Ascending aorta (tissue), 2 donors: ENCODE results near the gene ALPL. TPM values are rescaled to one million over a fixed set of nuclear protein-coding genes. Genes with fewer than 3 reads are reported as not detected.

Source experiments
- DNase-seq, 2 donors: peaks; one replicate each; pipeline ENCODE4 v3.0.0-alpha.2; 2019; ENCODE audit warnings: low spot score in 2 of 2
- H3K27ac ChIP-seq, 2 donors: fragments of 200-600 bp; sonication (generic); one replicate each; pipeline ENCODE4 v1.5.1; 2016 to 2017; ENCODE audit warnings: mild to moderate bottlenecking in 1 of 2
- H3K27me3 ChIP-seq: fragments of 200-600 bp; sonication (generic); one replicate; pipeline ENCODE4 v1.5.1; 2017
- H3K36me3 ChIP-seq, 2 donors: fragments of 200-600 bp; sonication (generic); one replicate each; pipeline ENCODE4 v1.5.1; 2016
- H3K4me1 ChIP-seq, 2 donors: fragments of 200-600 bp; sonication (generic); one replicate each; pipeline ENCODE4 v1.5.1; 2016 to 2017; ENCODE audit warnings: mild to moderate bottlenecking in 1 of 2
- H3K4me3 ChIP-seq, 2 donors: fragments of 200-600 bp; sonication (generic); one replicate each; pipeline ENCODE4 v1.5.1; 2016 to 2017; ENCODE audit warnings: mild to moderate bottlenecking in 1 of 2
- H3K9me3 ChIP-seq, 2 donors: fragments of 200-600 bp; sonication (generic); one replicate each; pipeline ENCODE4 v1.5.1; 2016
- intact Hi-C: fragments of 100-400 bp; cut with DNase I; formaldehyde crosslinking; loops from one replicate; pipeline ENCODE4 v1.15.1; 2023
- total RNA-seq: library from RNA; depleted of rRNA; stranded (reverse); fragments of >200 nt; gene quantifications from one replicate; pipeline ENCODE4 v1.1.0, GENCODE V29; 2016
- TF ChIP-seq, protein P1 (sequence below), 3 experiments: fragments of 200-600 bp in 2 of 3; fragments of 450-650 bp in 1 of 3; sonication (generic) in 2 of 3; IDR thresholded peaks; one replicate each; pipeline ENCODE4 v1.5.1; 2016 to 2019; ENCODE audit warnings: antibody characterized with exemption in 3 of 3, mild to moderate bottlenecking in 1 of 3, moderate library complexity in 1 of 3

ALPL gene
- total RNA-seq, 1 donor from 2014 or later: 35.3 TPM

DNA sequence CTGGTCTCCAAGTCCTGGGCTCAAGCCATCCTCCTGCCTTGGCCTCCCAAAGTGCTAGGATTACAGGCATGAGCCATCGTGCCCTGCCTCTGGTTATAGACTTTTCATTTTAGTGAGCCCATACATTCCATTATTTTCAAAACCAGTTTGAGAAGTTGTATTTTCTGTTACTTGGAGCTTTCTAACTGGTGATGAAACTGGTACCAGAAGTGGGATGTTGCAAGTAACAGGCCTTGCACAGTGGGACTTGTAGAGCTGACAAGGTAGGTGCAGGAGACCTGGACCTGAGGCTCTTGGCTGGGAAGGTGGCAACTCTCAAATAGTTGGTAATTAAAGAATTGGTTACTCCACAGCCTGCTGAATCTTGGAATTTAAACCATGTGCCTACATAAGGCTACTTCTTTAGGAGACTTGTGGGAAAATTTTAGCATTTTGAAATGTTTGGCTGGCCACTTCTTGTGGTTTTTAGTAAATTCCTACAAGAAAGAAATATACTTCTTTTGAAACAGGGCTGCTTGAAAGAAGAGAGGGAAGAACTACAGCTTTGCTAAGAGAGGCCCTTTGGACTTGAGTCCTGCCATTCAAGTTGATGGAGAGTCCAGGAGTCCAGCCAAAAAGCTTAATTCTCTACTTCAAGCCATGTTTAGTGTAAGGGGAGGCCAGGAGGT is 9.8 kb upstream of the ALPL start:
- peak in 1 of 2 donors; percentile 8 for DNase-seq
- Histone ChIP-seq H3K27me3 (no peaks in the 10 kb centered on the region), H3K36me3 (no peaks in the 10 kb centered on the region), H3K27ac (no peak overlapping the region), H3K4me1 (no peaks in the 10 kb centered on the region), H3K4me3 (no peak overlapping the region), H3K9me3 (no peaks in the 10 kb centered on the region)
- TF ChIP-seq, protein P1, sequence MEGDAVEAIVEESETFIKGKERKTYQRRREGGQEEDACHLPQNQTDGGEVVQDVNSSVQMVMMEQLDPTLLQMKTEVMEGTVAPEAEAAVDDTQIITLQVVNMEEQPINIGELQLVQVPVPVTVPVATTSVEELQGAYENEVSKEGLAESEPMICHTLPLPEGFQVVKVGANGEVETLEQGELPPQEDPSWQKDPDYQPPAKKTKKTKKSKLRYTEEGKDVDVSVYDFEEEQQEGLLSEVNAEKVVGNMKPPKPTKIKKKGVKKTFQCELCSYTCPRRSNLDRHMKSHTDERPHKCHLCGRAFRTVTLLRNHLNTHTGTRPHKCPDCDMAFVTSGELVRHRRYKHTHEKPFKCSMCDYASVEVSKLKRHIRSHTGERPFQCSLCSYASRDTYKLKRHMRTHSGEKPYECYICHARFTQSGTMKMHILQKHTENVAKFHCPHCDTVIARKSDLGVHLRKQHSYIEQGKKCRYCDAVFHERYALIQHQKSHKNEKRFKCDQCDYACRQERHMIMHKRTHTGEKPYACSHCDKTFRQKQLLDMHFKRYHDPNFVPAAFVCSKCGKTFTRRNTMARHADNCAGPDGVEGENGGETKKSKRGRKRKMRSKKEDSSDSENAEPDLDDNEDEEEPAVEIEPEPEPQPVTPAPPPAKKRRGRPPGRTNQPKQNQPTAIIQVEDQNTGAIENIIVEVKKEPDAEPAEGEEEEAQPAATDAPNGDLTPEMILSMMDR (IDR thresholded peaks at IDR 0.05): no peak
- intact Hi-C loops: no loop called here

DNA sequence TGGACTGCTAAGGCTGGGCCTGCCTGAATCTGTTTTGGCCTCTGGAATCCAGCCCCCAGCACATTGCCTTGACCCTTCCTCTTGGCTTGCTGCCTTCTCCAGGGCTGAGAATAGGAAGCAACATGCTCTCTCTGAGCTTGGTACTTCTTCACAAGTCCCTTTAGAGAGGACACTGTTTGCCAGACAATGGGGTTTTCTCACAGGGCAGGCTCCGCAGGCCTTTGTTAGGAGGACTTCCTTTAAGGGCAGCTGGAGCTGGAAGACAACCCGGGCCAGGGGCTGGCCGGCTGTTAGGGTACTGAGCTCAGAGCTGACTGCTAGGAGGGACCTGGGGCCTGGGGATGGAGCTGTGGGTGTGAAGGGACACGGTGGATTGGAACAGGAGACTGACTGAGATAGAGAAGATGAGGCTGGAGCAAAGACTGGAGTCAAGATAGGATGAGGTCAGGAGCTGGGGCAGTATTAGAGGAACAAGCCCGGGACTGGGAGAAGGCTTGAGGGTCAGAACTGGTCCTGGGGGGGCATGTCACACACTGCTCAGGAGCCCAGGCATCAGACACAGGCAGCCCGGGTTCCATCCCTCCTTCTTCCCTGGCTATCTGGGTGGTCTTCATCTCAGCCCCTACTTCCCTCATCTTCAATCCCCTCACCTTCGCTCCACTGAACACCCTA is 5.4 kb upstream of the ALPL start:
- H3K4me1 ChIP-seq: peaks cover 3 to 4% of the 10 kb centered on the region in 2 donors
- no peak overlapping the region for H3K27ac ChIP-seq
- peak in 1 of 2 donors; percentile 37 for DNase-seq
- intact Hi-C loops: no loop called here
- TF ChIP-seq, protein P1 (IDR thresholded peaks at IDR 0.05): no peak
- H3K4me3 ChIP-seq: no peak overlapping the region
- H3K36me3 ChIP-seq: no peaks in the 10 kb centered on the region
- H3K9me3 ChIP-seq: no peaks in the 10 kb centered on the region
- peaks cover 4% of the 10 kb centered on the region for H3K27me3 ChIP-seq

DNA sequence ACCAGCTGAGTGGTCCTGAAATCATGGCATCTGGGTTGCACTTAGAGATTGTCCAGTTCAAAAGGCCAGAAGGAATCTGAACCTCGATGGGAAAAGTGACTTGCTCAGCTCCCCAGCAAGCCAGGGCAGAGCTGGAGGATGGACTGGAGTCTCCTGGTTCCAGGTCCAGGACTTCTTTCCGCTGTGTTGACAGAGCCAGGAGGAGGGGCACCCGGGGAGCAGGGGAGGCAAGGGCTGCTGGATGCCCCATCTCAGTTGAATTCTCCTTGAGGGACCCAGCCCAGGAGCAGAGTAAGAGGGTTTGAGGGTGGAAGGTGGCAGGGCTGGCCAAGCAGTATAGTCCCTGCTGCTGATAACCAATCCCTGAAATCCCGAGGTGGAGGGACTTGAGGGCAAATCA is 2.4 kb upstream of the ALPL start:
- H3K4me3 ChIP-seq: no peak overlapping the region
- TF ChIP-seq, protein P1 (IDR thresholded peaks at IDR 0.05): no peak
- no peak for DNase-seq
- H3K27me3 ChIP-seq: peaks cover 9% of the 10 kb centered on the region
- intact Hi-C loops: no loop called here
- H3K27ac ChIP-seq: no peak overlapping the region
- H3K36me3 ChIP-seq: no peaks in the 10 kb centered on the region
- H3K4me1 ChIP-seq: peaks cover 4 to 5% of the 10 kb centered on the region in 2 donors
- no peaks in the 10 kb centered on the region for H3K9me3 ChIP-seq

DNA sequence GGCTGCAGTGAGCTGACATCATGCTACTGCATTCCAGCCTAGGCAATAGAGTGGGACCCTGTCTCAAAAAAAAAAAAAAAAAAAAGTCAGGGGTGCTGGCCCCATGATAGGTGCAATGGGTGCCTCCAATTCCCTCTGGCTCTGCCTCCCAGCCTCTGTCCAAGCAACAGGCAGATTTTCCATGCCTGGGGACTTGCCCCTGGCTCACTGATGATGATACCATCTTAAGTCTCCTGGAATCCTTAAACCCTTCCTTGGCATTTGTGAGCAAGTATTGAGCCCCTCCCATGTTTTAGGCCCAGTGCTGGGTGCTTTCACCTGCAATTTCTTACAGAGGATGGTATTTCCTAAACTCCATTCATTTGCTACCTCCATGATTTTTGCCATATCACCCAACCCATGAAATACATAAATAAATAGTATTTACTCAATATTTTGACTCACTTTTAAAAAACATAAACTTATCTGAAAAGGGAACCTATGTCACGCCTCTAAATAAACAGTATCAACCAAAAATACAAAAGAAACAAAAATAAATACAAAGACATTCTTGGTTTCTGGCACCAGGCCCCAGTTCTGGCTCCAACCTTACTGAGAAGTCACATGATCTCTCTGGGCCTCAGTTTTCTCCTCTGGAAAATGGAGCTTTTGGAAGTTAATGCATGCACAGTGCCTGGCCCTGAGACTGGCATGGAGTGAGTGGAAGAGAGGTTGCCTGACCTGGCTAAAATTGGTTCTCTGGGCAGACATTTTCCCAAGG is 1.5 kb upstream of the ALPL start:
- Histone ChIP-seq H3K4me1 (peaks cover 4 to 5% of the 10 kb centered on the region in 2 donors), H3K9me3 (no peaks in the 10 kb centered on the region), H3K4me3 (no peak overlapping the region), H3K27me3 (peaks cover 9% of the 10 kb centered on the region), H3K27ac (no peak overlapping the region), H3K36me3 (no peaks in the 10 kb centered on the region)
- intact Hi-C loops: loop anchor here (2.0 kb wide), 1 partner anchor 151 kb away; no protein-coding TSS in a partner anchor
- no peak for DNase-seq
- TF ChIP-seq, protein P1 (IDR thresholded peaks at IDR 0.05): no peak

DNA sequence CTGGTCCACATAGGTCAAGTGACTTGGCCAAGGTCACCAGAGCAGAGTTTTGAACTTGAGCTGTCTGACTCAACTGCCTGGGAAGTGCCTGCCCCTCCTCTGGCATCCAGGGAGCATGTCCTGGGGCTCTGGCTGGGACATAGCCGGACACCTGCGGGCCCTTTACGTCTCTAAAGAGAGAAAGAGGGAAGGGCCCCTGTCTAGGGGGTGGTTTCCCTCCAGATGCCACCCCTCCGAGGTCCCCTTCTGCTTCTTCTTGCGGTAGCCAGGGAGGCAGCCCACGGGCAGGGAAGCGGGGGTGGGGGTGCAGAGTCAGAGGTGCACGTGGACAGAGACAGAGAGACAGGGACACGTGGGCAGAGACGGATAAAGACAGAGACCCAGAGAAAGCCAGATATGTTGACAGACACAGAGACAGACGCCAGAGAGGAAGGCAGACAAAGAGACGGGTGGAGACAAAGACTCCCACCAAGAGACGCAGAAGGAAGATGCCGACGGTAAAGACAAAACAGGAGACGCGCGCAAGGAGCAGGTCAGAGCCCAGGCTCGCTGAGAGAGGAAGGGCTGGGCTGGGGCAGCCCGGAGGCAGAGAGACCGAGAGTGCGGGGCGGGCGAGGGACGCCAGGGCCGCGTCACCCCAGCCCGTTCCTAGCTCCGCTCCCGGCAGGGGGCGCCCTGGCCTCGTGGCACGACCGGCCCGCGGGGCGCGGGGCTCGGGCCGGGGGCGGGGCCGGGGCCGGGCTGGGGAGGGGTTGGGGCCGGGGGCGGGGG is 458 bp upstream of the ALPL start:
- Histone ChIP-seq H3K9me3 (no peaks in the 10 kb centered on the region), H3K27me3 (peaks cover 9% of the 10 kb centered on the region), H3K27ac (no peak overlapping the region), H3K4me1 (peaks cover 4 to 5% of the 10 kb centered on the region in 2 donors), H3K36me3 (no peaks in the 10 kb centered on the region), H3K4me3 (peak overlapping the region; percentile 44 to 53)
- no peak for DNase-seq
- TF ChIP-seq, protein P1 (IDR thresholded peaks at IDR 0.05): peak; percentile 16 to 46 (median 42)
- intact Hi-C loops: loop anchor here (2.0 kb wide), 1 partner anchor 150 kb away; no protein-coding TSS in a partner anchor
